LoVo (cell line): Measurements from ENCODE around the gene INTS14.
A peak's percentile ranks its signal among the peaks of the same experiment; 100 is the strongest.

Experiments
- DNase-seq: peaks from one replicate; pipeline ENCODE4 v3.0.0-alpha.2; 2016; ENCODE audit warnings: low spot score

The INTS14 gene

GRCh38 chr15:65530318-65531111 lies 80.4 kb downstream of the INTS14 start, which contains the start of gene HACD3:
Gene HACD3 (plus strand): TSS chr15:65530463. CDS start chr15:65530632, 169 bp downstream.
- DNase-seq, result peak; percentile 91

GRCh38 chr15:65529762-65530317 lies 81.1 kb downstream of the INTS14 start:
- DNase-seq, result peak; percentile 12
